ENCODE results near the gene AFF3. TPM values are rescaled to one million over a fixed set of nuclear protein-coding genes. Genes with fewer than 3 reads are reported as not detected.

Gene AFF3
- total RNA-seq, 2 experiments from 2014 or later: 3.1 to 3.5 TPM

DNA sequence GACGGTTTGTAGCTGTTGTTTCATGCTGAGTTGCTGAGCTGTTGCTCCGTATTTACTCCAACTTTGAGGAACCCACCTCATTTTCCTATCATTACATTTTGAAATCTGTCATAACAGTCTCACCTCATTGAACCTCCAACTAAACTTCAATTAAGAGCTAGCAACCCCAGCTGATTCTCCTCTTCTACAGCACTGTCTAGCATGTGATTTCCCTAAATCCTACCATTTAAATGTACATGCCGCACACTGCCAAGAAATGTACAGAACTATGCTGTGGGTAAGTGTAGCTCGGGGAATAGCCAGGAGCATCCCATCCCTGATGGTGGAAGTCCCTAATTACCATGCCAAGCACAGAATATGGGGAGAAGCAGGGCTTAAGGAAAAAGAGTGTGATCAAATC lies 299.9 kb downstream of the AFF3 start:
- Mint-ChIP-seq H3K36me3 (ENCODE audit: low read depth) (no peaks in the 10 kb centered on the region), H3K4me1 (ENCODE audit: low read depth) (peaks cover under 1% of the 10 kb centered on the region), H3K27me3 (no peaks in the 10 kb centered on the region), H3K27ac (no peak overlapping the region), H3K4me3 (no peak overlapping the region), H3K9me3 (no peaks in the 10 kb centered on the region)
- ChIA-PET CTCF (interaction anchor here (2.2 kb wide), 1 partner anchor 8 kb away, joined by 6 read pairs; no protein-coding TSS in a partner anchor), POLR2A (no interaction called here)
- intact Hi-C loops (cut with micrococcal nuclease): no loop called here
- TF ChIP-seq, protein P1, sequence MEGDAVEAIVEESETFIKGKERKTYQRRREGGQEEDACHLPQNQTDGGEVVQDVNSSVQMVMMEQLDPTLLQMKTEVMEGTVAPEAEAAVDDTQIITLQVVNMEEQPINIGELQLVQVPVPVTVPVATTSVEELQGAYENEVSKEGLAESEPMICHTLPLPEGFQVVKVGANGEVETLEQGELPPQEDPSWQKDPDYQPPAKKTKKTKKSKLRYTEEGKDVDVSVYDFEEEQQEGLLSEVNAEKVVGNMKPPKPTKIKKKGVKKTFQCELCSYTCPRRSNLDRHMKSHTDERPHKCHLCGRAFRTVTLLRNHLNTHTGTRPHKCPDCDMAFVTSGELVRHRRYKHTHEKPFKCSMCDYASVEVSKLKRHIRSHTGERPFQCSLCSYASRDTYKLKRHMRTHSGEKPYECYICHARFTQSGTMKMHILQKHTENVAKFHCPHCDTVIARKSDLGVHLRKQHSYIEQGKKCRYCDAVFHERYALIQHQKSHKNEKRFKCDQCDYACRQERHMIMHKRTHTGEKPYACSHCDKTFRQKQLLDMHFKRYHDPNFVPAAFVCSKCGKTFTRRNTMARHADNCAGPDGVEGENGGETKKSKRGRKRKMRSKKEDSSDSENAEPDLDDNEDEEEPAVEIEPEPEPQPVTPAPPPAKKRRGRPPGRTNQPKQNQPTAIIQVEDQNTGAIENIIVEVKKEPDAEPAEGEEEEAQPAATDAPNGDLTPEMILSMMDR (IDR thresholded peaks at IDR 0.05): no peak
- DNase-seq: no peak
- no peak for ATAC-seq

DNA sequence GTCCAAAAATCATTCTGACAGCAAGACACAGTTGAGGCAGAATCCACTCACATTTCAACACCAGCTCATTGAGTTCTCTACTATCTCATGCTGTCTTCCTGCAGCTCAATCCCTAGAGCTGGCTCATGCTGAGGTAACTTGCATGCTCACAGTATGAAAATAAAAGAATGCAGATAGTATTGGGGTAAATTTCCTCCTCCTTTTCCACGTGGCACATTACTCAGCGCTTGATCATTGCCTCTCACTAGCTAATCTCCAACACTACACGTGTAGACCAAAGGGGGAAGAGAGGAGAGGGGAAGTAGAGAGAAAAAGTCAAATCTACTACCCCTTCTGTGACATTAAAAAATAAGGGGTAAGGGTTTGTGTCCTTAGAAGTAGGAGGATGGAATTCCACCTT lies 300.6 kb downstream of the AFF3 start:
- no peak for ATAC-seq
- Mint-ChIP-seq H3K27ac (no peak overlapping the region), H3K9me3 (no peaks in the 10 kb centered on the region), H3K4me3 (no peak overlapping the region), H3K36me3 (ENCODE audit: low read depth) (no peaks in the 10 kb centered on the region), H3K4me1 (ENCODE audit: low read depth) (peaks cover 8% of the 10 kb centered on the region), H3K27me3 (no peaks in the 10 kb centered on the region)
- intact Hi-C loops (cut with micrococcal nuclease): no loop called here
- CTCF ChIA-PET: interaction anchor here (2.2 kb wide), 1 partner anchor 9 kb away, joined by 6 read pairs; no protein-coding TSS in a partner anchor
- DNase-seq: no peak
- POLR2A ChIA-PET: no interaction called here
- TF ChIP-seq, protein P1 (IDR thresholded peaks at IDR 0.05): no peak

DNA sequence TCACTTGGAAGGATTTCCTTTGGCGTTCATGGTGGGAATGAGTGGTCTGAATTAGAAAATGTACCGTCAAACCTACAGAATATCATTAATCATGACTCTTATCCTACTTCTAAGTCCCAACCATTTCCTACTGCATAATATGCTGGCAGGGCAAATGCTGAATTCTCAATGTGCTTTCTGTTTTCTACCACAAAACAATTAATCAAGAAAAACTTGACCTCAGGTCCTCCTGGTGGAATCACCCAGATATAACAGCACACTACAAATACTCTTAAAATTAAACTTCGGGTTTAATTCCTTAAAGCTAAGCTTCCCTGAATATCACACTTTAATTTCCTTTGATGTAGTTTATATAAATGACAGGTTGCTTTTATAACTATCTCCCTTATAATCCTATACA lies 301.6 kb downstream of the AFF3 start:
- Mint-ChIP-seq H3K36me3 (ENCODE audit: low read depth) (no peaks in the 10 kb centered on the region), H3K4me3 (no peak overlapping the region), H3K9me3 (no peaks in the 10 kb centered on the region), H3K27me3 (no peaks in the 10 kb centered on the region), H3K4me1 (ENCODE audit: low read depth) (peaks cover 9% of the 10 kb centered on the region), H3K27ac (no peak overlapping the region)
- ATAC-seq (no peak), DNase-seq (no peak)
- TF ChIP-seq, protein P1 (IDR thresholded peaks at IDR 0.05): no peak
- POLR2A ChIA-PET: no interaction called here
- intact Hi-C loops (cut with micrococcal nuclease): no loop called here
- CTCF ChIA-PET: interaction anchor here (2.2 kb wide), 1 partner anchor 10 kb away, joined by 6 read pairs; no protein-coding TSS in a partner anchor

DNA sequence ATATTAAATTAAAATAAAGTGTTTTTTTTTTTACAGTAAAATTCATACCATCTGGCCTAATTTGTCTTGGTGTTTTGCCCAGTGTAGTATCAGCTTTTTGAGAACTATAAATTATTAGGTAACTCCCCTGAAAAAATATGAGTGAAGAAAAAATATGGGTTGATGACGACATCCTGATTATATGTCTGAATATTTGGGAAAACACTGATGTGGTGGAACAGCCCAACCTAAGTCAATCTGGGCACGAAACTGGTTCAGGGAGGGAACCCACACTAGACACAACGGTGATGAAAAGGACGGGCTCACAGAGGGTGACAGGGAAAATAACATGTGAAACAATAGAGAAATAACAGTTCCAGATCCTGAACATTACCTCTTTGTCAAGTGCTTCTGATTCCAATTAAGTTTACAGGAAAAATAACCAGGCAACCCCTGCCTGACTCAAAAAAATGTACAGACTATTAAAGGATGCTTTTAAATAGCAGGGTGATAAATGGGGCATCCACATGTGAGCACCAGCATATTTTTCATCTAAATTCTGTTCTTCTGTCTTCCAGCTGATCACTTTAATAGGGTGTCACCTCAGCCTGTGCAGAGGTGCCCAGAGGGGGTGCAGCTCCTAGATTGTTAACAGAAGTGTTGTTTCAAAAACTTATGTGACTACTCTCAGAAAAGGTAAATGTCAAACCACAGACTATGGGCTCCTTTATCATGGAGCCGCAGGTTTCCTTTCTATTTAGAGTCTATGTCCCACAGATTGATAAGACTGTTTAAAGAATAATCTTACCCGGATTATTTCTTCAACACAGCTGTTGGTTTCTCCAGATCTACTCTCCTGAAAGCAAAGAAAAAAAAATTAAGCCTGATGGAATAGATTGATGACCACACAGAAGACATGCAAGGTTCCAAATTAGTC lies 305.4 kb downstream of the AFF3 start:
- H3K4me1 Mint-ChIP-seq (ENCODE audit: low read depth): peaks cover 9% of the 10 kb centered on the region
- no peak overlapping the region for H3K27ac Mint-ChIP-seq
- H3K9me3 Mint-ChIP-seq: no peaks in the 10 kb centered on the region
- DNase-seq: peak; percentile 35
- peak; percentile 58 for ATAC-seq
- TF ChIP-seq, protein P1 (IDR thresholded peaks at IDR 0.05): no peak
- ChIA-PET CTCF (no interaction called here), POLR2A (no interaction called here)
- H3K4me3 Mint-ChIP-seq: no peak overlapping the region
- H3K27me3 Mint-ChIP-seq: no peaks in the 10 kb centered on the region
- no peaks in the 10 kb centered on the region for H3K36me3 Mint-ChIP-seq (ENCODE audit: low read depth)
- intact Hi-C loops (cut with micrococcal nuclease): no loop called here

DNA sequence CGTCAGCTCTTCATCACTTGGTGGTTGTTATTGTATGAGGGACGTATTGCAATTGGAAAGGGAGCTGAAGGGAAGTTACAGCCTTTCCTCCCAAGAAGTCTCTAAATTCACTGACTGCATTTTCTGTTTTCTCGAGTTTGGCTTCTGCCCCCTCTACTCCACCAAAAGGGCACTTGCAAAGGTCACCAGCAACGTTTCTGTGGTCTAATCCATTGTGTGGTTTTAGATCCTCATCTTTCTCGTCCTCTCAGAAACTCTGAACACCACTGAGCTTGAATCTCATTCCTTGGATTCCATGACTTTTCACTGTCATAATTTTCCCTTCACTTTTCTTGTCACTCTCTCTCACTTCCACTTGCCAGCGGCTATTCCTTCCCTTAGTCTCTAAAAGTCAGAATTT lies 308.0 kb downstream of the AFF3 start:
- TF ChIP-seq, protein P1 (IDR thresholded peaks at IDR 0.05): no peak
- no peak overlapping the region for H3K27ac Mint-ChIP-seq

More for the DNA sequence above, 308.0 kb downstream of the AFF3 start:
- ChIA-PET POLR2A (no interaction called here), CTCF (no interaction called here)
- Mint-ChIP-seq H3K27me3 (no peaks in the 10 kb centered on the region), H3K9me3 (no peaks in the 10 kb centered on the region), H3K4me1 (ENCODE audit: low read depth) (peaks cover 9% of the 10 kb centered on the region), H3K36me3 (ENCODE audit: low read depth) (no peaks in the 10 kb centered on the region), H3K4me3 (no peak overlapping the region)
- intact Hi-C loops (cut with micrococcal nuclease): no loop called here
- ATAC-seq: no peak
- DNase-seq: no peak

Measured in activated CD8-positive, alpha-beta T cell treated with anti-CD3 and anti-CD28 coated beads for 36 hours (primary cell).